ENCODE measurements around the gene EXD3. TPM values are rescaled to one million over a fixed set of nuclear protein-coding genes. Genes with fewer than 3 reads are reported as not detected.

EXD3 gene
- total and polyA plus RNA-seq, 2 donors (not counting 1 experiment from before 2014, with no cell fraction given) = 2.6 to 13.0 TPM

DNA sequence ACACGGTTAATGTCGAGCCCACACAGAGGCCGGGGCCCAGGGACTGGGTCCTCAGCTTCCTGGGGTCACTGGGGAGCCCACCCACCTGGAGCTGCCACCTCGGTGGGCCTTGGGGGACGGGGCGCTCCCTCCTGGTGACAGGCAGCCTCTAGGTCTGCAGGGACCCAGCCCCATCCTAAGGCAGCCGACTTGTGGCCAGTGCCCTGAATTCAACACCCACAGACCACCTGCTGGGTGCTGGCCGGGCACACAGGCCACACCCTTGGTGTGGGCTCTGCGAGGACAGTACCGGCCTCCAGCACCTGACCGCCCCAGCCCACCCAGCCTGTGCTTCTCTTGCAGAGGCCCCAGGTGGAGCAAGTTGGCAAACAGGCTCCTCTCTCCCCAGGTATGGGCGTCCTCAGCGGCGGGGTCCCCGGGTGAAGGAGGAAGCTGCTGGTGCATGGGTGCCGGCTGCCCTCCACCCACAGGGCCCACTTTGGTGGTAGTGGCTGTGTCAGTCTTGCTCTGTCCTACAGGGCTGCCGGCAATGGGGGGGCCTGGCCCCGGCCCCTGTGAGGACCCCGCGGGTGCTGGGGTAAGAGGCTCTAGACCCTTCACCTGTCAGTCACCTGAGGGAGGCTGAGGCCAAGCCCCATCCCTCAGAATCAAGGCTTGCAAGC lies 9.9 kb upstream of the EXD3 start:
- H3K79me2 ChIP-seq (ENCODE audit: control insufficient read depth, insufficient read depth, low read length) = no peaks in the 10 kb centered on the region
- no peak overlapping the region for H3K4me3 ChIP-seq (replicated peaks in 1 of 4; ENCODE audit: control extremely low read depth in 1 of 4, insufficient read depth in 1 of 4, low read depth in 3 of 4, low read length in 4 of 4)
- no peaks in the 10 kb centered on the region for H3K27me3 ChIP-seq (ENCODE audit: control insufficient read depth, insufficient read depth, low read length)
- no peak overlapping the region for H3K9ac ChIP-seq (ENCODE audit: insufficient read depth, low read length)
- no peaks in the 10 kb centered on the region for H3K9me3 ChIP-seq (ENCODE audit: control insufficient read depth, insufficient read depth, low read depth, low read length)
- DNase-seq (ENCODE audit: low read depth in 2 of 2) = no peak
- H3K36me3 ChIP-seq (ENCODE audit: control insufficient read depth, insufficient read depth, low read length) = no peaks in the 10 kb centered on the region
- H2AFZ ChIP-seq (ENCODE audit: low read length) = no peak overlapping the region
- H3K4me1 ChIP-seq (ENCODE audit: control insufficient read depth, extremely low read depth, insufficient read depth, low read length) = no peaks in the 10 kb centered on the region
- H4K20me1 ChIP-seq (ENCODE audit: control insufficient read depth, extremely low read depth, insufficient read depth, low read length) = no peaks in the 10 kb centered on the region
- H3K27ac ChIP-seq (ENCODE audit: insufficient read depth, low read length) = no peak overlapping the region
- H3K4me2 ChIP-seq (ENCODE audit: extremely low read depth, insufficient read depth, low read length) = no peak overlapping the region
- TF ChIP-seq EZH2 (IDR thresholded peaks at IDR 0.05; ENCODE audit: low read length, missing control alignments) = no peak
- TF ChIP-seq, protein P1, sequence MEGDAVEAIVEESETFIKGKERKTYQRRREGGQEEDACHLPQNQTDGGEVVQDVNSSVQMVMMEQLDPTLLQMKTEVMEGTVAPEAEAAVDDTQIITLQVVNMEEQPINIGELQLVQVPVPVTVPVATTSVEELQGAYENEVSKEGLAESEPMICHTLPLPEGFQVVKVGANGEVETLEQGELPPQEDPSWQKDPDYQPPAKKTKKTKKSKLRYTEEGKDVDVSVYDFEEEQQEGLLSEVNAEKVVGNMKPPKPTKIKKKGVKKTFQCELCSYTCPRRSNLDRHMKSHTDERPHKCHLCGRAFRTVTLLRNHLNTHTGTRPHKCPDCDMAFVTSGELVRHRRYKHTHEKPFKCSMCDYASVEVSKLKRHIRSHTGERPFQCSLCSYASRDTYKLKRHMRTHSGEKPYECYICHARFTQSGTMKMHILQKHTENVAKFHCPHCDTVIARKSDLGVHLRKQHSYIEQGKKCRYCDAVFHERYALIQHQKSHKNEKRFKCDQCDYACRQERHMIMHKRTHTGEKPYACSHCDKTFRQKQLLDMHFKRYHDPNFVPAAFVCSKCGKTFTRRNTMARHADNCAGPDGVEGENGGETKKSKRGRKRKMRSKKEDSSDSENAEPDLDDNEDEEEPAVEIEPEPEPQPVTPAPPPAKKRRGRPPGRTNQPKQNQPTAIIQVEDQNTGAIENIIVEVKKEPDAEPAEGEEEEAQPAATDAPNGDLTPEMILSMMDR (conservative IDR thresholded peaks at IDR 0.05 in 1 of 2, IDR thresholded peaks at IDR 0.05 in 1 of 2; ENCODE audit: low read depth in 1 of 2, low read length in 2 of 2) = no peak

DNA sequence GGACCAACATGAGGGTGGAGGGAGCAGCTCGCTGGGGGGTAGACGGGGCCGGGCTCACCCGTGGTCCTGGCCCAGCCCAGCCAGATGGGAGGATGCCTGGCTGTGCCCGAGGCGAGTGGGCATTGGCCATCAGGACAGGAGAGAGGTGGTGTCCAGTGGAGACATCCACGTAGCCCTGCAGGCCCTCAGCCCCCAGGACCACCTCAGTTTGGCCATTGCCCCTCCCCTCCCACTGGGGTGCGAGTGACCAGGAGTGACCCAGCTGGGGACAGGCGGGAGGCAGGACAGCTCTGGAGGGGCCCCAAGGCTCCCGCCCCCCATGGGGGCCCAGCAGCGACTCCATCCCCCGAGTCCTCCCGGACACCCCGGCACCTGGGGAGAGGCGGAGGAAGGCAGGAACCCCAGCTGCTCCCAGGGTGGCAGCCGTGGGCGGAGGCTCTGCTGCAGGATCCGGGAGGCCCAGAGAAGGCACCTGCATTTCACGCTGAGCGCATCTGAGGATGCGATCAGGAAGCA lies 8.5 kb upstream of the EXD3 start:
- no peaks in the 10 kb centered on the region for H3K27me3 ChIP-seq (ENCODE audit: control insufficient read depth, insufficient read depth, low read length)
- DNase-seq (ENCODE audit: low read depth in 2 of 2) = no peak
- H2AFZ ChIP-seq (ENCODE audit: low read length) = no peak overlapping the region
- no peaks in the 10 kb centered on the region for H3K9me3 ChIP-seq (ENCODE audit: control insufficient read depth, insufficient read depth, low read depth, low read length)
- H3K27ac ChIP-seq (ENCODE audit: insufficient read depth, low read length) = no peak overlapping the region
- no peaks in the 10 kb centered on the region for H4K20me1 ChIP-seq (ENCODE audit: control insufficient read depth, extremely low read depth, insufficient read depth, low read length)
- H3K79me2 ChIP-seq (ENCODE audit: control insufficient read depth, insufficient read depth, low read length) = no peaks in the 10 kb centered on the region
- no peak overlapping the region for H3K9ac ChIP-seq (ENCODE audit: insufficient read depth, low read length)
- H3K4me1 ChIP-seq (ENCODE audit: control insufficient read depth, extremely low read depth, insufficient read depth, low read length) = no peaks in the 10 kb centered on the region
- H3K4me3 ChIP-seq (replicated peaks in 1 of 4; ENCODE audit: control extremely low read depth in 1 of 4, insufficient read depth in 1 of 4, low read depth in 3 of 4, low read length in 4 of 4) = no peak overlapping the region
- H3K4me2 ChIP-seq (ENCODE audit: extremely low read depth, insufficient read depth, low read length) = no peak overlapping the region
- no peaks in the 10 kb centered on the region for H3K36me3 ChIP-seq (ENCODE audit: control insufficient read depth, insufficient read depth, low read length)
- TF ChIP-seq, protein P1 (conservative IDR thresholded peaks at IDR 0.05 in 1 of 2, IDR thresholded peaks at IDR 0.05 in 1 of 2; ENCODE audit: low read depth in 1 of 2, low read length in 2 of 2) = no peak

DNA sequence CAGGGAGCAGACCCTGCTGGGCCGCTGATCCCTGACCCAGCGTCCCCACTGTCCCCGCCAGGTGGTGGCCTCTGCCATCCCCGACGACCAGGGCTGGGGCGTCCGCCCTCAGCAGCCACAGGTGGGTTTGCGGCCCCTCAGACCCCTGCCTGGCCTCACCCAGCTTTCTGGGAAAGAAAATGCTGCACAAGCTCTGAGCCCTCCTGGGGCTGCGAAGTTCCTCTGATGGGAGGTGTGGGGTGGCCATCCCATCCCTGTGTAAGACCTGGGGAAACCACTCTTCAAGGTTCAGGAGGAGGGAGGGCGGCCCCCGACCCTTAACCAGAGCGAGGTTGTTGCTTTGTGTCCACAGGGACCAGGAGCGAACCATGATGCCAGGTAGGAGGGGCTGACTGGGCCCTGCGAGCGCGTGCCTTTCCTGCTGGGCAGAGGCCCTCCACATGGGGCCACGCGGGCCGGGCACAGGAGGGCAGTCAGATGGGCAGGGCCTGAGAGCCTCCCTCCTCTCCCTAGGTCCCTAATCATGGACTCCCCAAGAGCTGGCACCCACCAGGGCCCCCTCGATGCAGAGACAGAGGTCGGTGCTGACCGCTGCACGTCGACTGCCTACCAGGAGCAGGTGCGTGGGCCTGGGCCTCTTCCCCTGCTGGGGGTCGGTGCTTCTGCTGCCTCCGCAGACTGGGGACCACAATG lies 7.9 kb upstream of the EXD3 start:
- H3K27me3 ChIP-seq (ENCODE audit: control insufficient read depth, insufficient read depth, low read length) = no peaks in the 10 kb centered on the region
- no peak overlapping the region for H3K27ac ChIP-seq (ENCODE audit: insufficient read depth, low read length)
- H4K20me1 ChIP-seq (ENCODE audit: control insufficient read depth, extremely low read depth, insufficient read depth, low read length) = no peaks in the 10 kb centered on the region
- no peak overlapping the region for H3K4me2 ChIP-seq (ENCODE audit: extremely low read depth, insufficient read depth, low read length)
- TF ChIP-seq, protein P1 (conservative IDR thresholded peaks at IDR 0.05 in 1 of 2, IDR thresholded peaks at IDR 0.05 in 1 of 2; ENCODE audit: low read depth in 1 of 2, low read length in 2 of 2) = no peak
- TF ChIP-seq EZH2 (IDR thresholded peaks at IDR 0.05; ENCODE audit: low read length, missing control alignments) = no peak
- no peak overlapping the region for H2AFZ ChIP-seq (ENCODE audit: low read length)
- no peaks in the 10 kb centered on the region for H3K4me1 ChIP-seq (ENCODE audit: control insufficient read depth, extremely low read depth, insufficient read depth, low read length)
- H3K4me3 ChIP-seq (replicated peaks in 1 of 4; ENCODE audit: control extremely low read depth in 1 of 4, insufficient read depth in 1 of 4, low read depth in 3 of 4, low read length in 4 of 4) = no peak overlapping the region
- no peak overlapping the region for H3K9ac ChIP-seq (ENCODE audit: insufficient read depth, low read length)
- no peaks in the 10 kb centered on the region for H3K79me2 ChIP-seq (ENCODE audit: control insufficient read depth, insufficient read depth, low read length)
- DNase-seq (ENCODE audit: low read depth in 2 of 2) = no peak
- no peaks in the 10 kb centered on the region for H3K9me3 ChIP-seq (ENCODE audit: control insufficient read depth, insufficient read depth, low read depth, low read length)
- no peaks in the 10 kb centered on the region for H3K36me3 ChIP-seq (ENCODE audit: control insufficient read depth, insufficient read depth, low read length)
